ENCODE measurements around the gene FAM180B.

DNA sequence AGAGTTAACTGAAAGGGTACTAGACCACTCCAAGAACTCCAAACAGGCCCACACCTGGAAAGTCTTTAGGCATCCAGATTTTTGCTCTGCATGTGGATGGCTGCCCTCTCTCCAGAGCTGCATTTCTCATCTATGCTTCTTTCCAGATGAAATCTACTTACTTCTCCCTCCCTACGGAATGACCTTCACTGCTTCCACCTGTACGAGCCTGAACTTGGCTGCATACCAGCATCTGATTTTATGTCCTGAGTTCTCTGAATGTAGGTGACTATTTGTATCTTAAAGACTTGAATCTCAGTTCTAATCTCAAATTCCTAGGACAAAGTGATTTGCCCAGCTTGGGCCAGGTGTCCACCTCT is 46.8 kb upstream of the FAM180B start:
- TF ChIP-seq SUZ12 (IDR thresholded peaks at IDR 0.05; ENCODE audit: extremely low read depth, insufficient read depth, insufficient read length), result no peak
- TF ChIP-seq ZNF274 (IDR thresholded peaks at IDR 0.05; ENCODE audit: low read depth, low read length), result no peak
- no peak for TF ChIP-seq YY1 (IDR thresholded peaks at IDR 0.05; ENCODE audit: insufficient read depth, insufficient read length)

Measured in NT2/D1 (cell line).